HepG2 (cell line): Measurements from ENCODE around the gene ASB16. TPM values are rescaled to one million over a fixed set of nuclear protein-coding genes. Genes with fewer than 3 reads are reported as not detected.

Experiments
- ATAC-seq: fragments of 200-7000 bp; cut with Tn5 transposase; 3 replicates; pipeline ENCODE4 v1.9.1; 2020; ENCODE audit warnings: mild to moderate bottlenecking, moderate library complexity
- BruUV-seq: library from RNA; stranded (reverse); fragments of 400-500 nt; replicated peaks from 2 replicates; lab custom pipeline; 2021; lab: Mats Ljungman, UMichigan
- CTCF ChIA-PET: fragments of 300-600 bp; formaldehyde crosslinking; extraction: SDS; loops from one replicate; lab custom pipeline; 2021; ENCODE audit warnings: low total read pairs, inconsistent platforms, low intra/inter-chr PET ratio; lab: Yijun Ruan, JAX
- POLR2A ChIA-PET: fragments of 350-600 bp; sonication (Branson Sonifier 250); formaldehyde crosslinking; loops from one replicate; lab custom pipeline; 2020; ENCODE audit warnings: antibody characterized with exemption, inconsistent platforms; lab: Yijun Ruan, JAX
- DNase-seq: peaks from one replicate; pipeline ENCODE4 v3.0.0-alpha.2; 2015; ENCODE audit warnings: low spot score
- FAIRE-seq: peaks from 3 replicates; lab custom pipeline; 2011; peaks lifted over from hg19 to GRCh38; lab: Jason Lieb, UNC
- H2AFZ ChIP-seq: one replicate; pipeline ENCODE4 v1.6.1; 2011; ENCODE audit warnings: low read length, inconsistent platforms
- H3K27ac ChIP-seq: fragments of 300-600 bp; 3 replicates; pipeline ENCODE4 v1.8.0; 2011; ENCODE audit warnings: mixed run types, mild to moderate bottlenecking, mixed read lengths, low read length, inconsistent platforms; ENCODE audit not compliant: insufficient read depth; ENCODE audit errors: extremely low read length
- H3K27me3 ChIP-seq, 2 experiments: fragments of 200-600 bp in 1 of 2; 2 replicates in 1 of 2; 3 replicates in 1 of 2; pipeline versions ENCODE4 v1.6.0 to v1.8.0; 2011; ENCODE audit warnings: low read length in 2 of 2, mild to moderate bottlenecking in 2 of 2, moderate library complexity in 2 of 2, inconsistent platforms in 1 of 2; ENCODE audit not compliant: insufficient read depth in 2 of 2, control insufficient read depth in 1 of 2
- H3K36me3 ChIP-seq, 2 experiments: fragments of 200-600 bp in 1 of 2; replicated peaks in 1 of 2; 2 replicates in 1 of 2; 3 replicates in 1 of 2; pipeline versions ENCODE4 v1.5.1 to v1.8.0; 2011; ENCODE audit warnings: low read length in 2 of 2, inconsistent platforms in 1 of 2; ENCODE audit not compliant: insufficient read depth in 2 of 2, control insufficient read depth in 1 of 2
- H3K4me1 ChIP-seq: 2 replicates; pipeline ENCODE4 v1.5.1; 2012; ENCODE audit warnings: low read length, inconsistent platforms; ENCODE audit not compliant: insufficient read depth
- H3K4me2 ChIP-seq: 2 replicates; pipeline ENCODE4 v1.6.0; 2011; ENCODE audit warnings: low read depth, low read length, inconsistent platforms
- H3K4me3 ChIP-seq, 3 experiments: fragments of 200-600 bp in 1 of 3; sonication (generic), shearing (Covaris generic) in 1 of 3; replicated peaks in 1 of 3; 2 replicates each; pipeline ENCODE4 v1.5.1; 2011 to 2016; ENCODE audit warnings: low read length in 3 of 3, inconsistent platforms in 2 of 3, low read depth in 2 of 3, mild to moderate bottlenecking in 2 of 3, control low read depth in 1 of 3, mixed read lengths in 1 of 3; ENCODE audit not compliant: insufficient read depth in 1 of 3
- H3K79me2 ChIP-seq: one replicate; pipeline ENCODE4 v1.6.1; 2011; ENCODE audit warnings: low read length, inconsistent platforms; ENCODE audit not compliant: insufficient read depth
- H3K9ac ChIP-seq: 2 replicates; pipeline ENCODE4 v1.6.0; 2011; ENCODE audit warnings: mild to moderate bottlenecking, low read depth, low read length, inconsistent platforms; ENCODE audit not compliant: insufficient read depth
- H3K9me3 ChIP-seq: 2 replicates; pipeline ENCODE4 v1.5.1; 2012; ENCODE audit warnings: mild to moderate bottlenecking, low read length
- H4K20me1 ChIP-seq: 2 replicates; pipeline ENCODE4 v1.6.0; 2011; ENCODE audit warnings: inconsistent platforms, mild to moderate bottlenecking, low read length, moderate library complexity; ENCODE audit not compliant: insufficient read depth
- BRD4 ChIP-seq: sonication (generic); formaldehyde crosslinking; IDR thresholded peaks from 2 replicates; pipeline ENCODE4 v1.4.0; 2020; ENCODE audit warnings: missing genetic modification reagents
- CC2D1A ChIP-seq: sonication (generic); formaldehyde crosslinking; IDR thresholded peaks from 2 replicates; pipeline ENCODE4 v1.8.1; 2023; ENCODE audit warnings: mild to moderate bottlenecking, missing genetic modification reagents
- JDP2 ChIP-seq: sonication (generic); formaldehyde crosslinking; IDR thresholded peaks from 2 replicates; pipeline ENCODE4 v1.8.1; 2022; ENCODE audit warnings: missing genetic modification reagents, borderline replicate concordance
- PHB2 ChIP-seq: fragments of 450-650 bp; IDR thresholded peaks from 2 replicates; pipeline ENCODE4 v1.6.1; 2018; ENCODE audit not compliant: partially characterized antibody
- RBM22 ChIP-seq: fragments of 200-400 bp; formaldehyde crosslinking; optimal IDR thresholded peaks from 2 replicates; pipeline ENCODE3; 2017; ENCODE audit warnings: mild to moderate bottlenecking, low read length, moderate library complexity
- SNAI1 ChIP-seq: sonication (generic); formaldehyde crosslinking; IDR thresholded peaks from 2 replicates; pipeline ENCODE4 v1.5.0; 2020; ENCODE audit warnings: mild to moderate bottlenecking, missing genetic modification reagents, borderline replicate concordance
- YEATS2 ChIP-seq: sonication (generic); formaldehyde crosslinking; IDR thresholded peaks from 2 replicates; pipeline ENCODE4 v1.4.0; 2020; ENCODE audit warnings: missing genetic modification reagents, borderline replicate concordance
- ZNF337 ChIP-seq: sonication (generic); formaldehyde crosslinking; IDR thresholded peaks from 2 replicates; pipeline ENCODE4 v1.5.1; 2020; ENCODE audit warnings: missing genetic modification reagents, low read depth, mild to moderate bottlenecking, borderline replicate concordance
- WGBS: methylation state at CpG from one replicate; pipeline ENCODE4 v1.1.6; 2017; ENCODE audit warnings: low lambda C conversion rate; 5-methylcytosine and 5-hydroxymethylcytosine counted together
- in situ Hi-C: cut with HindIII; loops from 2 replicates; pipeline ENCODE4 v1.10.0; 2017; ENCODE audit warnings: low pct_unique_long_range_greater_than_20kb; ENCODE audit not compliant: extremely low pct_ligation_motif_present
- intact Hi-C: fragments of 100-400 bp; cut with micrococcal nuclease; formaldehyde crosslinking; loops from one replicate; pipeline ENCODE4 v1.10.0; 2022; ENCODE audit not compliant: unreplicated experiment
- polyA plus RNA-seq, 8 experiments: library from polyadenylated mRNA; depleted of rRNA in 3 of 8; stranded (reverse) in 7 of 8; unstranded in 1 of 8; fragments of >200 nt; fragmentation: Illumina TruSeq in 4 of 8; extraction: Trizol in 4 of 8; gene quantifications; 2 replicates each; pipeline versions ENCODE4 v1.2.1 to v1.2.3, GENCODE V29; 2011 to 2016; ENCODE audit warnings: low read depth in 4 of 8, missing spikeins in 1 of 8, mixed read lengths in 1 of 8; ENCODE audit not compliant: insufficient read depth in 1 of 8
- total RNA-seq, 5 experiments: library from RNA; depleted of rRNA; stranded (reverse); fragments of >200 nt; fragmentation: Illumina TruSeq; extraction: Trizol; gene quantifications; 2 replicates each; pipeline ENCODE4 v1.2.3, GENCODE V29; 2016; ENCODE audit warnings: low read depth in 1 of 5
- TF ChIP-seq, protein P1 (sequence below): sonication (generic); formaldehyde crosslinking; IDR thresholded peaks from 2 replicates; pipeline ENCODE4 v1.5.1; 2020; ENCODE audit warnings: mild to moderate bottlenecking, missing genetic modification reagents, moderate library complexity
- TF ChIP-seq, protein P2 (sequence below): sonication (generic); formaldehyde crosslinking; IDR thresholded peaks from 2 replicates; pipeline ENCODE4 v1.8.0; 2022; ENCODE audit warnings: mild to moderate bottlenecking, missing genetic modification reagents; ENCODE audit not compliant: insufficient replicate concordance

The ASB16 gene
- total and polyA plus RNA-seq, 2 of the 13 experiments (the other 11 are each of a cell fraction or from before 2014, with no cell fraction given) = 0.07 TPM; not detected in 1

DNA sequence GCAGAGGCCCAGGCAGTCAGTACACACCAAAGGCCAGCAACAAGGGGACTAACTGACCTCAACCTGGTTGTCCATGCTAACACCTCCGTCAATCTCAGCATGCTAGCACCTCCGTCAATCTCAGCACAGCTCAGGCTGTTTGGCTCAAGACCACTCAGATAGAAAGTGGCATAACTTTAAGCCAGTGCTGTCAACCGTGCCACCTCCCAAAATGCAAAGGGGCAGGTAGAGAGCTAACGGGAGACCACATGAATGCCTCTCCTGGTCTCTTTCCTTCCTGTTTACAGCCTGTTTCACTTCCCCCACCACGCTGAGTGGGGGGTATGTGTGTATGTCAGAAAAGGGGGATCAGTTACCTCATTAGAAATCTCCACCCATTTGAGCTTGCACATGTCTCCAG is 45.7 kb downstream of the ASB16 start:
- DNase-seq = no peak
- no TSS peak for BruUV-seq
- ChIA-PET POLR2A (interaction anchor here (1.4 kb wide), 1 partner anchor 10 kb away, joined by 3 read pairs; no protein-coding TSS in a partner anchor), CTCF (no interaction called here)
- intact Hi-C loops = no loop called here
- H4K20me1 ChIP-seq = no peaks in the 10 kb centered on the region
- no peak overlapping the region for H3K9ac ChIP-seq
- no peak overlapping the region for H3K27ac ChIP-seq
- in situ Hi-C loops = no loop called here
- H3K9me3 ChIP-seq = no peaks in the 10 kb centered on the region
- H3K4me3 ChIP-seq = no peak overlapping the region
- 98% methylated on average over 5 of the region's 5 CpGs for whole genome bisulfite sequencing
- FAIRE-seq = no peak
- no peak overlapping the region for H2AFZ ChIP-seq
- ATAC-seq = no peak
- H3K4me1 ChIP-seq = peaks cover 17% of the 10 kb centered on the region
- no peak overlapping the region for H3K4me2 ChIP-seq
- TF ChIP-seq JDP2 (CRISPR knock-in tag) = no peak
- peak; percentile 30 for TF ChIP-seq RBM22
- peaks cover 27 to 44% of the 10 kb centered on the region in 2 experiments for H3K36me3 ChIP-seq
- H3K27me3 ChIP-seq = no peaks in the 10 kb centered on the region; a peak in 1 of 5 replicates
- H3K79me2 ChIP-seq = peaks cover 28% of the 10 kb centered on the region

GRCh38 chr17:44216694-44217093 is 46.2 kb downstream of the ASB16 start:
- ATAC-seq (no peak), FAIRE-seq (no peak), DNase-seq (no peak)
- intact Hi-C loops = no loop called here
- H3K4me2 ChIP-seq = peak overlapping the region; percentile 97
- no peaks in the 10 kb centered on the region; a peak in 1 of 5 replicates for H3K27me3 ChIP-seq
- H2AFZ ChIP-seq = no peak overlapping the region
- BruUV-seq = no TSS peak
- no peaks in the 10 kb centered on the region for H3K9me3 ChIP-seq
- WGBS = 96% methylated on average over 5 of the region's 5 CpGs
- peaks cover 17% of the 10 kb centered on the region for H3K4me1 ChIP-seq
- no peak overlapping the region for H3K4me3 ChIP-seq
- no peak overlapping the region for H3K9ac ChIP-seq
- H4K20me1 ChIP-seq = no peaks in the 10 kb centered on the region; the same call in 1 of the 2 replicates
- 0 out of 2 replicates have a peak, but pooled peaks have one; percentile 45 for TF ChIP-seq BRD4 (CRISPR knock-in tag)
- TF ChIP-seq, protein P1, sequence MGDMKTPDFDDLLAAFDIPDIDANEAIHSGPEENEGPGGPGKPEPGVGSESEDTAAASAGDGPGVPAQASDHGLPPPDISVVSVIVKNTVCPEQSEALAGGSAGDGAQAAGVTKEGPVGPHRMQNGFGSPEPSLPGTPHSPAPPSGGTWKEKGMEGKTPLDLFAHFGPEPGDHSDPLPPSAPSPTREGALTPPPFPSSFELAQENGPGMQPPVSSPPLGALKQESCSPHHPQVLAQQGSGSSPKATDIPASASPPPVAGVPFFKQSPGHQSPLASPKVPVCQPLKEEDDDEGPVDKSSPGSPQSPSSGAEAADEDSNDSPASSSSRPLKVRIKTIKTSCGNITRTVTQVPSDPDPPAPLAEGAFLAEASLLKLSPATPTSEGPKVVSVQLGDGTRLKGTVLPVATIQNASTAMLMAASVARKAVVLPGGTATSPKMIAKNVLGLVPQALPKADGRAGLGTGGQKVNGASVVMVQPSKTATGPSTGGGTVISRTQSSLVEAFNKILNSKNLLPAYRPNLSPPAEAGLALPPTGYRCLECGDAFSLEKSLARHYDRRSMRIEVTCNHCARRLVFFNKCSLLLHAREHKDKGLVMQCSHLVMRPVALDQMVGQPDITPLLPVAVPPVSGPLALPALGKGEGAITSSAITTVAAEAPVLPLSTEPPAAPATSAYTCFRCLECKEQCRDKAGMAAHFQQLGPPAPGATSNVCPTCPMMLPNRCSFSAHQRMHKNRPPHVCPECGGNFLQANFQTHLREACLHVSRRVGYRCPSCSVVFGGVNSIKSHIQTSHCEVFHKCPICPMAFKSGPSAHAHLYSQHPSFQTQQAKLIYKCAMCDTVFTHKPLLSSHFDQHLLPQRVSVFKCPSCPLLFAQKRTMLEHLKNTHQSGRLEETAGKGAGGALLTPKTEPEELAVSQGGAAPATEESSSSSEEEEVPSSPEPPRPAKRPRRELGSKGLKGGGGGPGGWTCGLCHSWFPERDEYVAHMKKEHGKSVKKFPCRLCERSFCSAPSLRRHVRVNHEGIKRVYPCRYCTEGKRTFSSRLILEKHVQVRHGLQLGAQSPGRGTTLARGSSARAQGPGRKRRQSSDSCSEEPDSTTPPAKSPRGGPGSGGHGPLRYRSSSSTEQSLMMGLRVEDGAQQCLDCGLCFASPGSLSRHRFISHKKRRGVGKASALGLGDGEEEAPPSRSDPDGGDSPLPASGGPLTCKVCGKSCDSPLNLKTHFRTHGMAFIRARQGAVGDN (CRISPR knock-in tag) = no peak
- TF ChIP-seq, protein P2, sequence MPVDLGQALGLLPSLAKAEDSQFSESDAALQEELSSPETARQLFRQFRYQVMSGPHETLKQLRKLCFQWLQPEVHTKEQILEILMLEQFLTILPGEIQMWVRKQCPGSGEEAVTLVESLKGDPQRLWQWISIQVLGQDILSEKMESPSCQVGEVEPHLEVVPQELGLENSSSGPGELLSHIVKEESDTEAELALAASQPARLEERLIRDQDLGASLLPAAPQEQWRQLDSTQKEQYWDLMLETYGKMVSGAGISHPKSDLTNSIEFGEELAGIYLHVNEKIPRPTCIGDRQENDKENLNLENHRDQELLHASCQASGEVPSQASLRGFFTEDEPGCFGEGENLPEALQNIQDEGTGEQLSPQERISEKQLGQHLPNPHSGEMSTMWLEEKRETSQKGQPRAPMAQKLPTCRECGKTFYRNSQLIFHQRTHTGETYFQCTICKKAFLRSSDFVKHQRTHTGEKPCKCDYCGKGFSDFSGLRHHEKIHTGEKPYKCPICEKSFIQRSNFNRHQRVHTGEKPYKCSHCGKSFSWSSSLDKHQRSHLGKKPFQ (CRISPR knock-in tag) = no peak
- TF ChIP-seq SNAI1 (CRISPR knock-in tag) = no peak
- TF ChIP-seq PHB2 = no peak
- TF ChIP-seq YEATS2 (CRISPR knock-in tag) = no peak
- TF ChIP-seq ZNF337 (CRISPR knock-in tag) = no peak
- TF ChIP-seq CC2D1A (CRISPR knock-in tag) = no peak
- ChIA-PET CTCF (interaction anchor here (2.3 kb wide), 1 partner anchor 13 kb away, joined by 13 read pairs; no protein-coding TSS in a partner anchor), POLR2A (interaction anchor here (0.6 to 1.4 kb wide), 5 partner anchors 10 to 102 kb away, joined by 3 to 5 read pairs (median 4); partner anchors contain the start of gene ATXN7L3)
- peaks cover 28% of the 10 kb centered on the region for H3K79me2 ChIP-seq
- no peak overlapping the region for H3K27ac ChIP-seq
- peaks cover 23 to 39% of the 10 kb centered on the region in 2 experiments for H3K36me3 ChIP-seq
- in situ Hi-C loops = no loop called here
